K562 (cell line): Measurements from ENCODE around the gene MPND. TPM values are rescaled to one million over a fixed set of nuclear protein-coding genes. Genes with fewer than 3 reads are reported as not detected.
A peak's percentile ranks its signal among the peaks of the same experiment; 100 is the strongest.

Source experiments
- ATF3 ChIP-seq, 2 experiments: fragments of 450-650 bp in 1 of 2; sonication (generic) in 1 of 2; formaldehyde crosslinking in 1 of 2; IDR thresholded peaks in 1 of 2; conservative IDR thresholded peaks in 1 of 2; 2 replicates each; pipeline versions ENCODE4 v1.6.1 to v1.8.1; 2016 to 2023; ENCODE audit warnings: mild to moderate bottlenecking in 2 of 2, moderate library complexity in 2 of 2, inconsistent platforms in 1 of 2, missing genetic modification reagents in 1 of 2
- BACH1 ChIP-seq: fragments of 200-800 bp; sonication (Bioruptor generic); IDR thresholded peaks from 2 replicates; pipeline ENCODE4 v1.6.1; 2016; ENCODE audit warnings: missing genetic modification characterization, missing compliant biosample characterization
- CBX2 ChIP-seq: fragments of 200-600 bp; sonication (generic); IDR thresholded peaks from one replicate; pipeline ENCODE4 v1.6.1; 2012; ENCODE audit warnings: mild to moderate bottlenecking, low read length, inconsistent platforms; ENCODE audit not compliant: insufficient read depth, poor library complexity, severe bottlenecking
- CCAR2 ChIP-seq: fragments of 200-400 bp; formaldehyde crosslinking; IDR thresholded peaks from 2 replicates; pipeline ENCODE4 v1.6.1; 2017; ENCODE audit warnings: mild to moderate bottlenecking, low read depth, low read length
- CEBPG ChIP-seq, 3 experiments: fragments of 200-800 bp in 1 of 3; sonication (Bioruptor generic) in 1 of 3; sonication (generic) in 1 of 3; formaldehyde crosslinking in 1 of 3; IDR thresholded peaks in 2 of 3; conservative IDR thresholded peaks in 1 of 3; 2 replicates each; pipeline versions ENCODE4 v1.6.1 to v1.8.0; 2016 to 2022; ENCODE audit warnings: missing compliant biosample characterization in 2 of 3, missing genetic modification characterization in 2 of 3, mild to moderate bottlenecking in 1 of 3, missing genetic modification reagents in 1 of 3
- DLX4 ChIP-seq: fragments of 250-450 bp; sonication (Bioruptor Pico); IDR thresholded peaks from 2 replicates; pipeline ENCODE4 v1.6.1; 2021; ENCODE audit warnings: mild to moderate bottlenecking
- EGR1 ChIP-seq: fragments of 450-650 bp; conservative IDR thresholded peaks from 2 replicates; pipeline ENCODE4 v1.6.1; 2017; ENCODE audit warnings: mild to moderate bottlenecking
- GABPB1 ChIP-seq: sonication (generic); formaldehyde crosslinking; IDR thresholded peaks from 2 replicates; pipeline ENCODE4 v1.8.0; 2022; ENCODE audit warnings: mild to moderate bottlenecking, missing genetic modification reagents
- HDAC8 ChIP-seq: fragments of 450-650 bp; IDR thresholded peaks from 2 replicates; pipeline ENCODE4 v1.6.1; 2016; ENCODE audit warnings: mild to moderate bottlenecking, missing genetic modification characterization, moderate library complexity, missing compliant biosample characterization
- HDGF ChIP-seq: fragments of 450-650 bp; IDR thresholded peaks from 2 replicates; pipeline ENCODE4 v1.6.1; 2016
- HLTF ChIP-seq: fragments of 450-650 bp; IDR thresholded peaks from 2 replicates; pipeline ENCODE4 v1.6.1; 2016
- HMG20B ChIP-seq: fragments of 250-450 bp; sonication (Bioruptor Pico); IDR thresholded peaks from 2 replicates; pipeline ENCODE4 v1.5.0; 2021; ENCODE audit warnings: mild to moderate bottlenecking
- HNRNPLL ChIP-seq: fragments of 200-400 bp; formaldehyde crosslinking; IDR thresholded peaks from 2 replicates; pipeline ENCODE4 v1.6.1; 2017; ENCODE audit warnings: low read length, low read depth, mild to moderate bottlenecking; ENCODE audit not compliant: poor library complexity, severe bottlenecking
- NR3C1 ChIP-seq: sonication (generic); formaldehyde crosslinking; IDR thresholded peaks from 2 replicates; pipeline ENCODE4 v1.8.1; 2022; ENCODE audit warnings: missing genetic modification reagents
- PCBP1 ChIP-seq: fragments of 200-400 bp; formaldehyde crosslinking; IDR thresholded peaks from 2 replicates; pipeline ENCODE4 v1.6.1; 2018; ENCODE audit warnings: mild to moderate bottlenecking, low read depth, low read length; ENCODE audit not compliant: poor library complexity, severe bottlenecking
- STAG1 ChIP-seq: sonication (generic); formaldehyde crosslinking; IDR thresholded peaks from 2 replicates; pipeline ENCODE4 v1.5.0; 2020; ENCODE audit warnings: missing genetic modification reagents, borderline replicate concordance
- TCF7L2 ChIP-seq: fragments of 150-350 bp; IDR thresholded peaks from 2 replicates; pipeline ENCODE4 v1.6.1; 2016; ENCODE audit warnings: low read depth, mild to moderate bottlenecking, low read length, moderate library complexity
- TFE3 ChIP-seq: fragments of 450-650 bp; formaldehyde crosslinking; IDR thresholded peaks from 2 replicates; pipeline ENCODE4 v1.4.0; 2020; ENCODE audit warnings: mild to moderate bottlenecking, mixed read lengths
- THRB ChIP-seq: fragments of 450-650 bp; formaldehyde crosslinking; conservative IDR thresholded peaks from 2 replicates; pipeline ENCODE4 v1.4.0; 2022; ENCODE audit warnings: mild to moderate bottlenecking, missing genetic modification characterization
- WHSC1 ChIP-seq: IDR thresholded peaks from one replicate; pipeline ENCODE4 v1.6.1; 2012; ENCODE audit warnings: low read length, control low read depth, inconsistent platforms
- ZBTB17 ChIP-seq: fragments of 450-650 bp; formaldehyde crosslinking; IDR thresholded peaks from 2 replicates; pipeline ENCODE4 v1.4.0; 2020; ENCODE audit warnings: mild to moderate bottlenecking
- ZEB2 ChIP-seq: fragments of 450-650 bp; IDR thresholded peaks from 2 replicates; pipeline ENCODE4 v1.6.1; 2016
- ZNF124 ChIP-seq: sonication (generic); formaldehyde crosslinking; IDR thresholded peaks from 2 replicates; pipeline ENCODE4 v1.8.1; 2022; ENCODE audit warnings: missing genetic modification reagents
- ZNF253 ChIP-seq: fragments of 250-450 bp; sonication (Bioruptor Pico); conservative IDR thresholded peaks from 2 replicates; pipeline ENCODE4 v1.6.1; 2021; ENCODE audit warnings: mild to moderate bottlenecking
- ZNF699 ChIP-seq: fragments of 250-450 bp; sonication (Bioruptor Pico); IDR thresholded peaks from 2 replicates; pipeline ENCODE4 v1.8.0; 2021; ENCODE audit warnings: mild to moderate bottlenecking, moderate library complexity; ENCODE audit not compliant: insufficient replicate concordance
- polyA plus RNA-seq, 8 experiments: library from polyadenylated mRNA; depleted of rRNA in 4 of 8; stranded (reverse) in 5 of 8; unstranded in 3 of 8; fragments of >200 nt; fragmentation: Nextera tagmentation in 2 of 8; fragmentation: Illumina TruSeq in 1 of 8; extraction: Ambion mirVana in 2 of 8; extraction: Trizol in 1 of 8; gene quantifications; 2 replicates each; pipeline versions ENCODE4 v1.2.1 to v1.2.3, GENCODE V29; 2011 to 2014; ENCODE audit warnings: inconsistent platforms in 1 of 8, missing spikeins in 1 of 8
- total RNA-seq, 7 experiments: library from RNA; depleted of rRNA in 6 of 7; stranded (reverse); fragments of >200 nt in 6 of 7; fragmentation: Illumina TruSeq in 2 of 7; extraction: Trizol in 2 of 7; gene quantifications; 2 replicates each; pipeline versions ENCODE4 v1.2.1 to v1.2.3, GENCODE V29; 2011 to 2021; ENCODE audit warnings: low replicate concordance in 1 of 7

MPND gene
- total and polyA plus RNA-seq, 9 of the 15 experiments (the other 6 are each of a cell fraction or from before 2014, with no cell fraction given) = 0.25 to 14.0 (median 3.9) TPM

GRCh38 chr19:4400135-4400936 lies 57.0 kb downstream of the MPND start, which contains the start of gene SH3GL1 (continued):
- TF ChIP-seq THRB (no peak), CBX2 (no peak), TFE3 (CRISPR knock-in tag) (no peak), CEBPG (CRISPR knock-in tag; IDR thresholded peaks at IDR 0.05) (no peak), CEBPG (tag; conservative IDR thresholded peaks at IDR 0.05 in 1 of 2, IDR thresholded peaks at IDR 0.05 in 1 of 2) (no peak), STAG1 (CRISPR knock-in tag) (no peak), DLX4 (CRISPR knock-in tag) (no peak), ZNF699 (CRISPR knock-in tag) (no peak), ZBTB17 (CRISPR knock-in tag) (no peak), CCAR2 (no peak), HDAC8 (tag) (no peak), ZNF124 (CRISPR knock-in tag) (no peak), PCBP1 (no peak), EGR1 (no peak), ZNF253 (CRISPR knock-in tag) (no peak), ATF3 (IDR thresholded peaks at IDR 0.05) (no peak), ATF3 (CRISPR knock-in tag; conservative IDR thresholded peaks at IDR 0.05) (no peak), HMG20B (CRISPR knock-in tag) (no peak), NR3C1 (no peak), HNRNPLL (no peak), BACH1 (tag) (peak; percentile 49; the same call in 1 of the 2 replicates), TCF7L2 (no peak), GABPB1 (CRISPR knock-in tag) (peak; percentile 50), HDGF (no peak), ZEB2 (no peak), HLTF (0 out of 2 replicates have a peak, but pooled peaks have one; percentile 15), WHSC1 (no peak)
